LNCaP clone FGC (cell line): ENCODE results near the gene SYNM.
"Not testable (repeated sequence)": the region's sequence is repeated elsewhere in the genome, so short reads cannot be mapped to it uniquely, and the experiment has no call there.

Experiments used
- DNase-seq: peaks from one replicate; pipeline ENCODE4 v3.0.0-alpha.2; 2011; ENCODE audit warnings: low read depth
- H3K4me3 ChIP-seq: 2 replicates; pipeline ENCODE4 v1.5.1; 2011; ENCODE audit warnings: mild to moderate bottlenecking, low read depth, low read length, control low read depth
- TF ChIP-seq, protein P1 (sequence below): IDR thresholded peaks from 2 replicates; pipeline ENCODE4 v1.5.1; 2012; ENCODE audit warnings: mild to moderate bottlenecking; ENCODE audit not compliant: control insufficient read depth, insufficient read depth; ENCODE audit errors: extremely low read depth

SYNM gene

DNA sequence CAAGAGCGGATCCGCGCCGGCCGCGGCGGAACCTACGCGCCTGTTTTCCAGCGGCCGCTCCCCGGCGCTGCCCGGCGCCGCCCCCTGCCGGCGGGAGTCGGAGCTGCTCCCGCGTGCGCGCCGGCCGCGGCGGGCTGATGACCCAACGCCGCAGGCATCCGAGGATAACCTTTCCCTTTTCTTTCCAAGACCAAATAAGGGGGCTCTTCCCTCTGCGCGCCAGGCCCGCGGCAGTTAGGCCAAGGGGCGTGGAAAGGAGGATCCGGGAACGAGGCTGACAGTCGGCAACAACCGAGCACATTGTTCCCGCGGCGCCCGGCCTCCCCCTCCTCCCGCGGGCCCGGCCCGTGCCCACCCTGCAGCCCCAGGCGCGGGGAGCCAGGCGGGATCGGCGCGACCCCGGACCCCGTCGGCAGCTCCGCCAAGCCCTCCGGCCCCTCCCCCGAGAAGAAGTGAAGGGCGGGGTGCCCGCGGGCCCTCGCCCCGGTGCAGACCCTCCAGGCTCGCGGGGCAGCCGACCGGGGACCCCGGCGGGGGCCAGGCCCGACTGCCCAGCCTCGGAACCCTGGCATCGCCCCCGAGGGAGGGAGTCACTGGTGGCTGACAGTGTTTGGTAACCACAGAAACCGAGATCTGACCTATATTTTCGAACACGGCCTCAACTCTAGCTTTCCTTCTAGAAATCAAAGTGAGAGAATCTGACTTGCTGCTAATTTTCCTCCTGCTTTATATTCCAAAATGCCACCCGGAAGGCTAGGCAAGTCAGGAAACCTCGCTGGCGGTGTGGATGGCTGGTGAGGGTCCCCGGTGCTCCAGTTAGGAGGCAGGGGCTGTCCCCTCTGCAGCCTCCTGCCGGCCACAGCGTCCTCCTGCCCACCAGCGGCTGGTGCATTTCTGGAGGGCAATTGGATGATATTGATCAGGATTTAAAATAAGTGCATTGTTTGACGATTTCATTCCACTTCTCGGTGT, 45.6 kb upstream of the SYNM start:
- DNase-seq, result peak; percentile 11
- H3K4me3 ChIP-seq, result peak overlapping the region; percentile 53
- TF ChIP-seq, protein P1, sequence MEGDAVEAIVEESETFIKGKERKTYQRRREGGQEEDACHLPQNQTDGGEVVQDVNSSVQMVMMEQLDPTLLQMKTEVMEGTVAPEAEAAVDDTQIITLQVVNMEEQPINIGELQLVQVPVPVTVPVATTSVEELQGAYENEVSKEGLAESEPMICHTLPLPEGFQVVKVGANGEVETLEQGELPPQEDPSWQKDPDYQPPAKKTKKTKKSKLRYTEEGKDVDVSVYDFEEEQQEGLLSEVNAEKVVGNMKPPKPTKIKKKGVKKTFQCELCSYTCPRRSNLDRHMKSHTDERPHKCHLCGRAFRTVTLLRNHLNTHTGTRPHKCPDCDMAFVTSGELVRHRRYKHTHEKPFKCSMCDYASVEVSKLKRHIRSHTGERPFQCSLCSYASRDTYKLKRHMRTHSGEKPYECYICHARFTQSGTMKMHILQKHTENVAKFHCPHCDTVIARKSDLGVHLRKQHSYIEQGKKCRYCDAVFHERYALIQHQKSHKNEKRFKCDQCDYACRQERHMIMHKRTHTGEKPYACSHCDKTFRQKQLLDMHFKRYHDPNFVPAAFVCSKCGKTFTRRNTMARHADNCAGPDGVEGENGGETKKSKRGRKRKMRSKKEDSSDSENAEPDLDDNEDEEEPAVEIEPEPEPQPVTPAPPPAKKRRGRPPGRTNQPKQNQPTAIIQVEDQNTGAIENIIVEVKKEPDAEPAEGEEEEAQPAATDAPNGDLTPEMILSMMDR, result peak; percentile 89

DNA sequence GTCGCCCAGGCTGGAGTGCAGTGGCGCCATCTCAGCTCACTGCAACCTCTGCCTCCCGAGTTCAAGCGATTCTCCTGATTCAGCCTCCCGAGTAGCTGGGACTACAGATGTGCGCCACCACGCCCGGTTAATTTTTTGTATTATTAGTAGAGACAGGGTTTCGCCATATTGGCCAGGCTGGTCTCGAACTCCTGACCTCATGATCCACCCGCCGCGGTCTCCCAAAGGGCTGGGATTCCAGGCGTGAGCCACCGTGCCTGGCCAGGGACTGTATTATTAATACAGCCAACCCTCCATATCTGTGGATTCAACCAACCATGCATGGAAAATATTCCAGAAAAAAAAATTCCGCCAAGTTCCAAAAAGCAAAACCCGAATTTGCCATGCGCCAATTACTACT, 44.7 kb upstream of the SYNM start:
- H3K4me3 ChIP-seq, DNase-seq: not testable (repeated sequence)

DNA sequence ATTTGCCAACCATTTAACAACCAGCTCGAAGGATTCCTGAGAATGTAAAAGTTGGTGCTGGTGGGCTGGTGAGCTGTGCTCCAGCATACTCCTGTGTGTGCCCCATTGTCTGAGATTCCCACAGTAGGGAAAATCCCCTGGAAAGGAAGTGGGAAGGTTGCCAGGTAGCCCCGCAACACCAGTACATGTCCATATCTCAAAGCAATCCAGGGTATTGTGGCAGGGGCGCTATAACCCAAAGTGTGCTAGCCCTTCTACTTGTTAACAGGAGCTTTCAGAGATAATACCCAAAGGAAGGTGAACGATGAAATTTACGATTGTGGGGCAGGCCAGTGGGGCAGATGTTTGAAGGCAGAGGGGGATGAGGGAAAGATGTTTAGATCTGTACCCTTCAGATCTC, 42.7 kb upstream of the SYNM start:
- DNase-seq, result no peak
- TF ChIP-seq, protein P1, result no peak
- no peak overlapping the region for H3K4me3 ChIP-seq

DNA sequence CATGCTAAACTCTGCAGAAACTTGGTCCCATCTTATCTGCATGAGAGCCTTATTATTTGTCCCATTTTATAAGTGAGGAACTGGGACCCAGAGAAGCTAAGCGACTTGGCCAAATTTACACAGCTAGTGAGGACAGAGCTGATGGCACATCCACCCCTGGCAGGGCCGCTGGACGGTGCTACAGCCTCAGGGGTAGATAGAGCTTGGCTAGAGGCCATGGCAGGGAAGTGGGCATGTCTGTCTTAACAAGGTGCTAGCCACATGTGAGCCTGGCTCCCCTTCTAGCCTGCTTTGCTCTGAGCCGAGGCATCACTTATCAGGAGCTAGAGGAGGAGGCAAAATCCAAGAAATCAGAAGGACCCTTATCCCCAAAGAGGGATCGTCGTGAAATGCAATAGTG, 36.7 kb upstream of the SYNM start:
- TF ChIP-seq, protein P1, result no peak
- no peak overlapping the region for H3K4me3 ChIP-seq
- no peak for DNase-seq

DNA sequence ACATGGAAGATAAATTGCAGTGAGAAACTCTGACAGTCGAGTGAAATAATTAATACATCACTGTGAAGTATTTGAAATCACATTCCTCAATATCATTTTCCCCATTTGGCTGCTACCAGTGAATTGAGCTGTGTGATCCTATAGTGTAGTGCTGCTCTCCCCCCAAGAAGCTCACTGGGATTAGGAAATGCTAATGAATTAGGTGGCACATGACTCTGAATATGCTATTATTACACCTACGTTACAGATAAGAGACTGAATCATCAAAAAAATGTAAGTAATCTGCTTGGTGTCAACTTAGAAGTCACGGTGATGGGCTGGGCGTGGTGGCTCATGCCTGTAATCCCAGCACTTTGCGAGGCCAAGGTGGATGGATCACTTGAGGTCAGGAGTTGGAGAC, 34.7 kb upstream of the SYNM start:
- TF ChIP-seq, protein P1, result no peak
- DNase-seq, result no peak
- H3K4me3 ChIP-seq, result no peak overlapping the region

DNA sequence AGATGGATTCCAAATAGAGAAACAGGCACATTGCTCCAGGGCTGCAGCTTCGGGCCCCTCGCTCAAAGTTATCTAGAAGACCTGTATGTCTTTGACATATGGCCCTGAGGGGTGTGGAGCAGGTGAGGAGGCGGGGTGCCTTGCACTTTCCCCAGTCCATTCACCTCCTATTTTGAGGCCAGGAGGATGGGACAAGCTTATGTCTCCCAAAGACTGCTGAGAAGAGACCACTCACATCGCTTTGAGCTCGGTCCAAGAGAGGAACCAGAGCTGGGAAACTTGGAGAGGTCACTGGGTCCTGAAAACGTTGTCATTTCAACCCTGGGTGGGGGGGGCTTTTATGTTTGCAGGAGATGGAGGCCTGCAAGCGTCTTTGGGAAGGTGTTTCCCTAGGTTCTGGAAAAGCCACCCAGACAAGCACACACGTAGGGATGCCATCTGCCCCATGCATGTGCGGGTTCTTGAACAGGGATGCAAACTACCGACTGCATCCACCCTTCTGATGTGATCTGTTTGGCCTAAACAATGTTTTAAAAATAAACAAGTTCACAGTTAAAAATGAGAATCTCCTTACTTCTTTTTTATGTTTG, 33.7 kb upstream of the SYNM start:
- TF ChIP-seq, protein P1, result no peak
- no peak overlapping the region for H3K4me3 ChIP-seq
- no peak for DNase-seq

DNA sequence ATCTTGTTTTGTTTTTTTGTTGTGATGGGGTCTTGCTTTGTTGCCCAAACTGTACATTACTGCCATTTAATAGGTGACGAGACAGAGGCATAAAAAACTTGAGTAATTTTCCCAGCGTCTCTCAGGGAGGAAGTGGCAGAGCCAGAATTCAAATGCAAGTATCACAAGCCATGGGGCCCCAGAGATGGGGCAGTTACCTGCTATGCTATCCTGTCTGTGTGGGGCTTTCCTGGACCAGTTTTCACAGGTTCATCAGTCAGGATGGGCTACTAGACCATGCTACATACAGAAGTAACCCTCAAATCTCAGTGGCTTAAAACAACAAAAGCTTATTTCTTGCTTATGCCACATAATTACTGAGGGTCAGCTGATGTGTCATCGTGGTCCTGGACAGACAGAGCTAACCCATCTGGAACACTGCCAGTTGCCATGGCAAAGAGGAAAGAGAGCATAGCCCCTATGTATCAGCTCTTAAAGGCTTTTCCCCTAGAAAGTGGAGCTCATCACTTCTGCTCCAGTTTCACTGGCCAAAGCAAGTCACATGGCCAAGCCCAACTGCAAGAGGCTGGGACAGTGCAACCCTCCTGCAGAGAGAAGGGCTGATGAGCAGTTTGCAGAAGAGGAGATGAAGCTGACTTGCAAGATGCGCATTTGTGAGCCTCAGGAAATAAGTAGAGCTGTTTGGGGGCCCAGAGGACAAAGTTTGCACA, 31.7 kb upstream of the SYNM start:
- TF ChIP-seq, protein P1, result no peak
- DNase-seq, result no peak
- H3K4me3 ChIP-seq, result no peak overlapping the region
